RWPE2 (cell line): ENCODE results near the gene NSD1.

Experiments used
- ATAC-seq: fragments of 200-7000 bp; cut with Tn5 transposase; 3 replicates; pipeline ENCODE4 v1.9.1; 2021; ENCODE audit warnings: low read depth
- DNase-seq: peaks from one replicate; pipeline ENCODE4 v3.0.0-alpha.2; 2020; ENCODE audit warnings: low spot score
- H3K27ac ChIP-seq: fragments of 450-650 bp; 2 replicates; pipeline ENCODE4 v1.5.1; 2017; ENCODE audit warnings: mild to moderate bottlenecking; ENCODE audit not compliant: poor library complexity, severe bottlenecking
- H3K27me3 ChIP-seq: fragments of 250-450 bp; sonication (Bioruptor Pico); 2 replicates; pipeline ENCODE4 v1.5.1; 2021; ENCODE audit warnings: mild to moderate bottlenecking, moderate library complexity; ENCODE audit not compliant: insufficient read depth, poor library complexity, severe bottlenecking
- H3K36me3 ChIP-seq: fragments of 250-450 bp; sonication (Bioruptor Pico); 2 replicates; pipeline ENCODE4 v1.5.1; 2020; ENCODE audit warnings: low read depth, mild to moderate bottlenecking, moderate library complexity
- H3K4me1 ChIP-seq: fragments of 250-450 bp; sonication (Bioruptor Pico); 2 replicates; pipeline ENCODE4 v1.5.1; 2021; ENCODE audit warnings: mild to moderate bottlenecking, moderate library complexity; ENCODE audit not compliant: insufficient read depth, poor library complexity, severe bottlenecking
- H3K4me3 ChIP-seq: fragments of 250-450 bp; sonication (Bioruptor Pico); 2 replicates; pipeline ENCODE4 v1.5.1; 2021; ENCODE audit warnings: mild to moderate bottlenecking, moderate library complexity; ENCODE audit not compliant: severe bottlenecking
- H3K9me3 ChIP-seq: fragments of 250-450 bp; sonication (Bioruptor Pico); 2 replicates; pipeline ENCODE4 v1.5.1; 2021; ENCODE audit warnings: mild to moderate bottlenecking, moderate library complexity; ENCODE audit not compliant: severe bottlenecking
- TF ChIP-seq, protein P1 (sequence below): fragments of 450-650 bp; IDR thresholded peaks from one replicate; pipeline ENCODE4 v1.5.1; 2017; ENCODE audit warnings: mild to moderate bottlenecking, moderate library complexity; ENCODE audit not compliant: poor library complexity, severe bottlenecking

Gene NSD1

DNA sequence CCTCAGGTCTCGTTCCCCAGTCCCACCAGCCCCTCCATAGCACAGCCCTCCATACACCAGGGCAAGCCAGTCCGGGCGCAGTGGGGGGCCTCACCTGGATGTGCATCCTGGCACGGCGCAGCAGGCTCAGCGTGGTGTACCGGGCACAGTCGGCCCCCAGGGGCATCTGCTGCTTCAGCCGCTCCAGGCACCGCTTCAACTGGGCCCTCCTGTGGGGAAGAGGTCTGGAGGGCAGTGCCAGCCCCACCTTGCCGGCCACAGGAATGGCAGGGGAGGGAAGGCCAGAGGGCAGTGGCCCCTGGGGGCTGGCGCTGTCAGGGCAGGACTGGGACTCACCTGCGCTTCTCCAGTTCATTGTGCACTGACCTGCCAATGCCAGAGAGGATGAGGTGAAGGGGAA lies 176.8 kb downstream of the NSD1 start:
- Histone ChIP-seq H3K4me3 (peak overlapping the region; percentile 50), H3K27me3 (no peaks in the 10 kb centered on the region), H3K4me1 (no peaks in the 10 kb centered on the region), H3K27ac (peak overlapping the region; percentile 59), H3K36me3 (peaks cover 36% of the 10 kb centered on the region), H3K9me3 (no peaks in the 10 kb centered on the region)
- TF ChIP-seq, protein P1, sequence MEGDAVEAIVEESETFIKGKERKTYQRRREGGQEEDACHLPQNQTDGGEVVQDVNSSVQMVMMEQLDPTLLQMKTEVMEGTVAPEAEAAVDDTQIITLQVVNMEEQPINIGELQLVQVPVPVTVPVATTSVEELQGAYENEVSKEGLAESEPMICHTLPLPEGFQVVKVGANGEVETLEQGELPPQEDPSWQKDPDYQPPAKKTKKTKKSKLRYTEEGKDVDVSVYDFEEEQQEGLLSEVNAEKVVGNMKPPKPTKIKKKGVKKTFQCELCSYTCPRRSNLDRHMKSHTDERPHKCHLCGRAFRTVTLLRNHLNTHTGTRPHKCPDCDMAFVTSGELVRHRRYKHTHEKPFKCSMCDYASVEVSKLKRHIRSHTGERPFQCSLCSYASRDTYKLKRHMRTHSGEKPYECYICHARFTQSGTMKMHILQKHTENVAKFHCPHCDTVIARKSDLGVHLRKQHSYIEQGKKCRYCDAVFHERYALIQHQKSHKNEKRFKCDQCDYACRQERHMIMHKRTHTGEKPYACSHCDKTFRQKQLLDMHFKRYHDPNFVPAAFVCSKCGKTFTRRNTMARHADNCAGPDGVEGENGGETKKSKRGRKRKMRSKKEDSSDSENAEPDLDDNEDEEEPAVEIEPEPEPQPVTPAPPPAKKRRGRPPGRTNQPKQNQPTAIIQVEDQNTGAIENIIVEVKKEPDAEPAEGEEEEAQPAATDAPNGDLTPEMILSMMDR = no peak
- ATAC-seq (no peak), DNase-seq (no peak)

DNA sequence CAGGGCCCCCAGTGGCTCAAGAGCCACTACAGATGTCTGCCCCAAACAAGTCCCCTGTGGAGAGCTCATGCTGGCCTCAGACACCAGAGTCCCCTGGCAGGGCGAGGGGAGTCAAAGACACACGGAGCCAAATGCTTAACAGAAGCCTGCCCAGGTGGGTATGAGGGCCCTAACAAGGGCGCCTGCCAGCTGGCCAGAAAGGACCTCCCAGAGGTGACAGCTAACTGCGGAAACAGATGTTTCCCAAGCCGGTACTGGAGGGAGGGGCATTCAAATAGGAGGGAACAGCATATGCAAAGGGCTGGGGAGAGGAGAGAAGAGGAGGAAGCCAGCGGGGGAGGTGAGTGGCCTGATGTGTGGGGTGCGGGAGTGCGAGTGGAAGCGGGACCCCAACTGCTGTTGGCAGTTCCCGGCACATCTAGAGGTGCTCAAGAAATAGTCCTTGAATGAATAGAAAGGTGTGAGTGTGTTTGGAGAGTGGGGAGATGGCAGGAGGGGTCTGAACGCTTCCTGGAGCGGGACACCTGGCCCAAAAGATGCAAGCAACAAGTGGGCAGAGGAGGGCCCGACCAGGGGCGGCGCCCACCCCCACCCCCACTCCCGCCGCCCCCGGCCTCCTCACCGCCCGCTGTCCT lies 177.3 kb downstream of the NSD1 start:
- no peaks in the 10 kb centered on the region for H3K27me3 ChIP-seq
- DNase-seq (no peak), ATAC-seq (no peak)
- H3K4me3 ChIP-seq = peak overlapping the region; percentile 50
- H3K9me3 ChIP-seq = no peaks in the 10 kb centered on the region
- peak overlapping the region; percentile 59 for H3K27ac ChIP-seq
- TF ChIP-seq, protein P1 = no peak
- H3K4me1 ChIP-seq = no peaks in the 10 kb centered on the region
- peaks cover 31% of the 10 kb centered on the region for H3K36me3 ChIP-seq

DNA sequence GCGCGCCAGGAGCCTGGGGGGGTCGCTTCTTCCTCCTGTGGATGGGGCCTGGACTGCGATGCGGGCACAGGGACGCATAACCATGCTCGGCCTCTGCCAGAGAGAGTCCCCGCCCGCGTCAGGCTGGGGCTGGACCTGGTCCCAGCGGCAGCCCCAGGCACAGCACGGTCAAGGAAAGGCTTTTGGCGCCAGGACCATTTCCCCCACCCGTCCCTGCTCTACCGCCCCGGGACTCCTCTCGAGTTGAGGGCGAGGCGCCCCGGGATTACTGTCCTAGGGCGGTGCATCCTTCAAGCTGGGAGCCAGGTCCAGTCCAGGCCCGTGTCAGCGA lies 177.8 kb downstream of the NSD1 start:
- Histone ChIP-seq H3K4me3 (peak overlapping the region; percentile 50), H3K9me3 (no peaks in the 10 kb centered on the region), H3K27me3 (no peaks in the 10 kb centered on the region), H3K27ac (peak overlapping the region; percentile 59), H3K4me1 (no peaks in the 10 kb centered on the region), H3K36me3 (peaks cover 26% of the 10 kb centered on the region)
- DNase-seq (no peak), ATAC-seq (peak; percentile 27)
- TF ChIP-seq, protein P1 = no peak

DNA sequence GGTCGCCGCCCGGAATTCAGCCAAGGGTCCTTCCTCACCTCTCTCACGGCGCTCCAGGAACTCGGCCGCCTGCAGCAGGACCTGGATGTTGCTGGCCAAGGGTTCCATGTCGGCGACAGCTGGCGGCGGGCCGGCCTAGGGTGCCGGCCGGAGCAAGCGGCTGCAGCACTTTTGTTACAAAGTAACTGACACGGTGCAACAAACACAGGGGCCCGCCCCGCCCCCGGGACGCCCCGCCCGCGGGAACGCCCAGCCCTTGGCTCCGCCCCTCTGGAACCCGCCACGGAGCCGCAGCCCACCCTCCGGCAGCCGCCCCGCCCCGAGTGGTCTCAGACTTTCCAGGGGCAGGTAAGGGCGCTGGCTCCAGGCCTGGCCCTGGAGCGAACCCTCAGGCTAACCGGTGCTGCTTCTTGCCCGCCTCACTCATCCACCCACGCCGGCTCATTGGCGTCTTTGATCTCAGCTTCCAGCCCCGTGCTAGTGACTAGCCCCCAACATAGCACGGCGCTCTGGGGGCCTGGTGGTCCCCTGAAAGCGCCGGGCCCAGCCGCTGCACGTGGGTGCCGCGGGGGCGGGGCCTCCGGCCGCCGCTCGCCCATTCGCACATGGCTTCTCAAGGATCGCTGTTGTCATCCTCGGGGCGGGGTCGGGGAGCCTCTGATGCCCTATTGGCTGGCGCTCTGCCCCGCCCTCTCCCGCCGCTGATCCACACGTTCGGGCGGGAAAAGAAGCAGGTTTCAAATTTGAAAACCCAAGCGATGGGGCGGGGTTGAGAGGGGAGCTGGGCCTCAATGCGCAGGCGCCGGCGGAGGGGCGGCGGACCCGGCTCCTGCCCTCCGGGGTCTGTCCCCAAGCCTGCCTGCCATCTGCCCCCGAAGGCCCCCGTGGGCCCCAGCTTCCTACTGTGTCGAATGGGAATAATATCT lies 178.4 kb downstream of the NSD1 start, which contains the start of gene MXD3:
Gene MXD3 (minus strand): TSS at position 176 of the 926 bp plus-strand sequence. CDS start 68 bp downstream, at position 108.
- H3K9me3 ChIP-seq = no peaks in the 10 kb centered on the region
- no peaks in the 10 kb centered on the region for H3K4me1 ChIP-seq
- H3K27me3 ChIP-seq = no peaks in the 10 kb centered on the region
- H3K27ac ChIP-seq = peak within 1 kb of the TSS; percentile 59
- TF ChIP-seq, protein P1 = no peak
- H3K36me3 ChIP-seq = peaks cover 22% of the 10 kb centered on the region
- H3K4me3 ChIP-seq = peak within 1 kb of the TSS; percentile 50
- DNase-seq (peak; percentile 100), ATAC-seq (peak; percentile 73)
